Osteoblast (primary cell): ENCODE results near the gene TSPAN4. TPM values are rescaled to one million over a fixed set of nuclear protein-coding genes. Genes with fewer than 3 reads are reported as not detected.

Experiments
- DNase-seq: peaks from one replicate; pipeline ENCODE4 v3.0.0; 2011; ENCODE audit warnings: low spot score, mixed read lengths; ENCODE audit not compliant: insufficient read length; ENCODE audit errors: missing footprints
- H2AFZ ChIP-seq: 2 replicates; pipeline ENCODE4 v1.6.0; 2011; ENCODE audit warnings: mild to moderate bottlenecking, low read length
- H3K27ac ChIP-seq: 2 replicates; pipeline ENCODE4 v1.5.1; 2011; ENCODE audit warnings: mild to moderate bottlenecking, low read depth, low read length, moderate library complexity
- H3K27me3 ChIP-seq: 2 replicates; pipeline ENCODE4 v1.6.0; 2012; ENCODE audit warnings: mild to moderate bottlenecking, control low read depth, inconsistent platforms, low read length, moderate library complexity; ENCODE audit not compliant: insufficient read depth
- H3K36me3 ChIP-seq: 2 replicates; pipeline ENCODE4 v1.5.1; 2011; ENCODE audit warnings: mild to moderate bottlenecking, low read length, control low read depth, moderate library complexity; ENCODE audit not compliant: insufficient read depth
- H3K4me1 ChIP-seq: 2 replicates; pipeline ENCODE4 v1.5.1; 2011; ENCODE audit warnings: mild to moderate bottlenecking, low read length, control low read depth, moderate library complexity; ENCODE audit not compliant: insufficient read depth
- H3K4me2 ChIP-seq: 2 replicates; pipeline ENCODE4 v1.6.0; 2011; ENCODE audit warnings: mild to moderate bottlenecking, low read length; ENCODE audit not compliant: insufficient read depth
- H3K4me3 ChIP-seq: fragments of 200-600 bp; sonication (generic); 3 replicates; pipeline ENCODE4 v1.5.1; 2012; ENCODE audit warnings: mild to moderate bottlenecking, low read length, inconsistent platforms; ENCODE audit not compliant: insufficient read depth
- H3K79me2 ChIP-seq: 2 replicates; pipeline ENCODE4 v1.6.0; 2012; ENCODE audit warnings: mild to moderate bottlenecking, low read length, control low read depth, inconsistent platforms; ENCODE audit not compliant: insufficient read depth
- H3K9me3 ChIP-seq: 2 replicates; pipeline ENCODE4 v1.5.1; 2011; ENCODE audit warnings: low read depth, low read length, control low read depth
- H4K20me1 ChIP-seq: 2 replicates; pipeline ENCODE4 v1.6.0; 2012; ENCODE audit warnings: mild to moderate bottlenecking, low read length, control low read depth; ENCODE audit not compliant: insufficient read depth
- CTCF ChIP-seq: IDR thresholded peaks from 2 replicates; pipeline ENCODE4 v1.5.1; 2011; ENCODE audit warnings: mild to moderate bottlenecking, low read depth, low read length, moderate library complexity; ENCODE audit errors: extremely low read depth
- total RNA-seq: library from RNA; depleted of rRNA; stranded (reverse); fragments of >200 nt; gene quantifications from 2 replicates; pipeline ENCODE4 v1.2.3, GENCODE V29; 2012

TSPAN4 gene
- total RNA-seq, 1 donor, result 168 TPM

- DNase-seq, result no peak
- Histone ChIP-seq H3K9me3 (no peaks in the 10 kb centered on the region), H3K4me3 (peak overlapping the region; percentile 96), H3K79me2 (peaks cover 32% of the 10 kb centered on the region), H3K27me3 (no peaks in the 10 kb centered on the region), H3K36me3 (no peaks in the 10 kb centered on the region), H3K4me2 (peak overlapping the region; percentile 84), H4K20me1 (peaks cover 15% of the 10 kb centered on the region), H2AFZ (peak overlapping the region; percentile 75), H3K4me1 (peaks cover 11% of the 10 kb centered on the region), H3K27ac (no peak overlapping the region)
- no peak for TF ChIP-seq CTCF
Measured at GRCh38 chr11:911890-912219, 69.2 kb downstream of the TSPAN4 start.

GRCh38 chr11:912266-912665 lies 69.6 kb downstream of the TSPAN4 start:
- H3K36me3 ChIP-seq, result no peaks in the 10 kb centered on the region
- DNase-seq, result peak; percentile 76
- no peaks in the 10 kb centered on the region for H3K27me3 ChIP-seq
- no peak overlapping the region for H2AFZ ChIP-seq
- H3K4me3 ChIP-seq, result no peak overlapping the region
- H3K4me1 ChIP-seq, result peaks cover 11% of the 10 kb centered on the region
- no peak overlapping the region for H3K27ac ChIP-seq
- no peaks in the 10 kb centered on the region for H3K9me3 ChIP-seq
- peaks cover 15% of the 10 kb centered on the region for H4K20me1 ChIP-seq
- TF ChIP-seq CTCF, result no peak
- H3K79me2 ChIP-seq, result peaks cover 31% of the 10 kb centered on the region
- no peak overlapping the region for H3K4me2 ChIP-seq

- H3K36me3 ChIP-seq, result no peaks in the 10 kb centered on the region
- H4K20me1 ChIP-seq, result peaks cover 15% of the 10 kb centered on the region
- peaks cover 11% of the 10 kb centered on the region for H3K4me1 ChIP-seq
- peaks cover 24% of the 10 kb centered on the region for H3K79me2 ChIP-seq
- peak; percentile 59 for DNase-seq
- no peak for TF ChIP-seq CTCF
- no peaks in the 10 kb centered on the region for H3K9me3 ChIP-seq
- H3K27ac ChIP-seq, result no peak overlapping the region
- no peak overlapping the region for H2AFZ ChIP-seq
- no peak overlapping the region for H3K4me3 ChIP-seq
- H3K27me3 ChIP-seq, result no peaks in the 10 kb centered on the region
- H3K4me2 ChIP-seq, result no peak overlapping the region
Measured at GRCh38 chr11:913043-913442, 70.4 kb downstream of the TSPAN4 start.

GRCh38 chr11:914204-914603 lies 71.6 kb downstream of the TSPAN4 start:
- Histone ChIP-seq H2AFZ (no peak overlapping the region), H3K4me2 (no peak overlapping the region), H3K36me3 (no peaks in the 10 kb centered on the region), H3K27ac (no peak overlapping the region), H3K27me3 (no peaks in the 10 kb centered on the region), H3K4me1 (peaks cover 11% of the 10 kb centered on the region), H3K79me2 (peaks cover 13% of the 10 kb centered on the region), H4K20me1 (peaks cover 7% of the 10 kb centered on the region), H3K4me3 (no peak overlapping the region), H3K9me3 (no peaks in the 10 kb centered on the region)
- peak; percentile 81 for DNase-seq
- TF ChIP-seq CTCF, result no peak
